SK-N-SH treated with all-trans-retinoic acid at 6 μM for 48 hours (cell line): Measurements from ENCODE around the gene ENO4.

ENCODE experiments used
- BACH2 ChIP-seq: fragments of 250-450 bp; sonication (Bioruptor Pico); IDR thresholded peaks from 2 replicates; pipeline ENCODE4 v1.9.0; 2021; ENCODE audit warnings: mild to moderate bottlenecking, borderline replicate concordance
- GLIS3 ChIP-seq: fragments of 250-450 bp; sonication (Bioruptor Pico); IDR thresholded peaks from 2 replicates; pipeline ENCODE4 v1.5.0; 2020; ENCODE audit warnings: mild to moderate bottlenecking, moderate library complexity
- OSR1 ChIP-seq: fragments of 250-450 bp; sonication (Bioruptor Pico); IDR thresholded peaks from 2 replicates; pipeline ENCODE4 v1.8.0; 2022; ENCODE audit warnings: moderate library complexity, mild to moderate bottlenecking, inconsistent platforms
- POU6F1 ChIP-seq: fragments of 250-450 bp; sonication (Bioruptor Pico); IDR thresholded peaks from 2 replicates; pipeline ENCODE4 v1.8.0; 2021; ENCODE audit warnings: low read depth, mild to moderate bottlenecking, moderate library complexity, borderline replicate concordance
- PPARA ChIP-seq: fragments of 250-450 bp; sonication (Bioruptor Pico); IDR thresholded peaks from 2 replicates; pipeline ENCODE4 v1.5.0; 2020; ENCODE audit warnings: mild to moderate bottlenecking, borderline replicate concordance
- ZFP3 ChIP-seq: fragments of 250-450 bp; sonication (Bioruptor Pico); IDR thresholded peaks from 2 replicates; pipeline ENCODE4 v1.5.0; 2020; ENCODE audit warnings: mild to moderate bottlenecking, moderate library complexity
- ZNF565 ChIP-seq: fragments of 450-650 bp; formaldehyde crosslinking; conservative IDR thresholded peaks from 2 replicates; pipeline ENCODE4 v1.5.0; 2020; ENCODE audit warnings: low read depth, mild to moderate bottlenecking, moderate library complexity
- ZNF8 ChIP-seq: fragments of 450-650 bp; formaldehyde crosslinking; IDR thresholded peaks from 2 replicates; pipeline ENCODE4 v1.5.0; 2020; ENCODE audit warnings: mild to moderate bottlenecking, moderate library complexity
- TF ChIP-seq, protein P1 (sequence below): fragments of 250-450 bp; sonication (Bioruptor Pico); IDR thresholded peaks from 2 replicates; pipeline ENCODE4 v1.8.0; 2020; ENCODE audit warnings: mild to moderate bottlenecking, moderate library complexity, borderline replicate concordance

DNA sequence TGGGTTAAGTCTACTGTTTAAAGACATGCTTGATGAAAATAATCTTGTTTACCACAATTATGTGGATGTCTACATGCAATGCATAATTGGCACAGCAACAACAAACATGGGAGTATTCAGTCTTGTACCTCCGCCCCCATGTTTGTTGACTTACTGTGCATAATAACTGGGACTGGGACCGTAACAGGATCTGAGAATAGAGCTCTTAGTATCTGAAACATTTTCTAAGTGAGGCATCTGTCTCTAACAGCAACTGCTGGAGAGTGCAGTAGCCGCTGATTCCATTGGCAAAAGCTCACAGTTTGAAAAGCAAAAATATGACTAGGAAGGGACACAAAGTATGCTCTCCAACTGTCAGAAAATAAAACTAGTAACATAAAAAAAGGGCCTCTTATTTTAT, 61.6 kb downstream of the ENO4 start:
- TF ChIP-seq ZNF8 (CRISPR knock-in tag) (no peak), OSR1 (CRISPR knock-in tag) (no peak), ZNF565 (CRISPR knock-in tag) (no peak), POU6F1 (CRISPR knock-in tag) (no peak), ZFP3 (CRISPR knock-in tag) (no peak), GLIS3 (CRISPR knock-in tag) (no peak), BACH2 (CRISPR knock-in tag) (no peak), PPARA (CRISPR knock-in tag) (no peak)
- TF ChIP-seq, protein P1, sequence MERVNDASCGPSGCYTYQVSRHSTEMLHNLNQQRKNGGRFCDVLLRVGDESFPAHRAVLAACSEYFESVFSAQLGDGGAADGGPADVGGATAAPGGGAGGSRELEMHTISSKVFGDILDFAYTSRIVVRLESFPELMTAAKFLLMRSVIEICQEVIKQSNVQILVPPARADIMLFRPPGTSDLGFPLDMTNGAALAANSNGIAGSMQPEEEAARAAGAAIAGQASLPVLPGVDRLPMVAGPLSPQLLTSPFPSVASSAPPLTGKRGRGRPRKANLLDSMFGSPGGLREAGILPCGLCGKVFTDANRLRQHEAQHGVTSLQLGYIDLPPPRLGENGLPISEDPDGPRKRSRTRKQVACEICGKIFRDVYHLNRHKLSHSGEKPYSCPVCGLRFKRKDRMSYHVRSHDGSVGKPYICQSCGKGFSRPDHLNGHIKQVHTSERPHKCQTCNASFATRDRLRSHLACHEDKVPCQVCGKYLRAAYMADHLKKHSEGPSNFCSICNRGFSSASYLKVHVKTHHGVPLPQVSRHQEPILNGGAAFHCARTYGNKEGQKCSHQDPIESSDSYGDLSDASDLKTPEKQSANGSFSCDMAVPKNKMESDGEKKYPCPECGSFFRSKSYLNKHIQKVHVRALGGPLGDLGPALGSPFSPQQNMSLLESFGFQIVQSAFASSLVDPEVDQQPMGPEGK (CRISPR knock-in tag), result no peak
